PC-3 (cell line): ENCODE results near the gene TSTD1. TPM values are rescaled to one million over a fixed set of nuclear protein-coding genes. Genes with fewer than 3 reads are reported as not detected.
"Not testable (repeated sequence)": the region's sequence is repeated elsewhere in the genome, so short reads cannot be mapped to it uniquely, and the experiment has no call there.

Source experiments
- ATAC-seq: fragments of 200-7000 bp; cut with Tn5 transposase; 2 replicates; pipeline ENCODE4 v1.9.1; 2020; ENCODE audit warnings: mild to moderate bottlenecking, moderate library complexity
- BruUV-seq: library from RNA; stranded (reverse); fragments of 400-500 nt; replicated peaks from 2 replicates; lab custom pipeline; 2021; lab: Mats Ljungman, UMichigan
- CTCF ChIA-PET: fragments of 300-600 bp; sonication (Branson Sonifier 250); formaldehyde crosslinking; loops from one replicate; lab custom pipeline; 2022; ENCODE audit warnings: antibody characterized with exemption; lab: Charles Lee
- POLR2A ChIA-PET: fragments of 300-600 bp; sonication (Branson Sonifier 250); formaldehyde crosslinking; loops from one replicate; lab custom pipeline; 2022; ENCODE audit warnings: antibody characterized with exemption; ENCODE audit not compliant: unreplicated experiment; lab: Charles Lee
- DNase-seq: peaks from one replicate; pipeline ENCODE4 v3.0.0-alpha.2; 2015
- H2AFZ ChIP-seq: fragments of 300-600 bp; sonication (generic); 2 replicates; pipeline ENCODE4 v1.6.0; 2016; ENCODE audit warnings: antibody characterized with exemption, low read length
- H3F3A ChIP-seq: fragments of 300-600 bp; sonication (generic); one replicate; pipeline ENCODE4 v1.6.0; 2017; ENCODE audit warnings: antibody characterized with exemption, low read length, control low read depth, mild to moderate bottlenecking; ENCODE audit not compliant: unreplicated experiment
- H3K27ac ChIP-seq: fragments of 300-600 bp; sonication (generic); 2 replicates; pipeline ENCODE4 v1.5.1; 2016; ENCODE audit warnings: mild to moderate bottlenecking, low read length
- H3K27me3 ChIP-seq: fragments of 300-600 bp; sonication (generic); 2 replicates; pipeline ENCODE4 v1.6.1; 2016; ENCODE audit warnings: low read length, mixed read lengths
- H3K36me3 ChIP-seq: fragments of 300-600 bp; sonication (generic); 2 replicates; pipeline ENCODE4 v1.6.1; 2016; ENCODE audit warnings: low read depth, mixed run types, low read length, mixed read lengths
- H3K4me1 ChIP-seq: fragments of 300-600 bp; sonication (generic); 2 replicates; pipeline ENCODE4 v1.5.1; 2016; ENCODE audit warnings: low read length; ENCODE audit not compliant: insufficient read depth
- H3K4me2 ChIP-seq: fragments of 300-600 bp; sonication (generic); 2 replicates; pipeline ENCODE4 v1.6.0; 2016; ENCODE audit warnings: low read length
- H3K4me3 ChIP-seq: fragments of 300-600 bp; sonication (generic); 2 replicates; pipeline ENCODE4 v1.5.1; 2016; ENCODE audit warnings: mild to moderate bottlenecking, low read length, mixed read lengths
- H3K79me2 ChIP-seq: fragments of 300-600 bp; sonication (generic); 2 replicates; pipeline ENCODE4 v1.6.1; 2017; ENCODE audit warnings: low read length, mixed read lengths
- H3K9ac ChIP-seq: fragments of 300-600 bp; sonication (generic); 2 replicates; pipeline ENCODE4 v1.6.0; 2016; ENCODE audit warnings: mild to moderate bottlenecking, low read length
- H3K9me2 ChIP-seq: fragments of 300-600 bp; sonication (generic); replicated peaks from 2 replicates; pipeline ENCODE4 v1.6.1; 2016; ENCODE audit warnings: mixed run types, low read length, mixed read lengths
- H3K9me3 ChIP-seq: fragments of 300-600 bp; sonication (generic); 2 replicates; pipeline ENCODE4 v1.6.1; 2016; ENCODE audit warnings: low read length, mixed read lengths
- H4K20me1 ChIP-seq: fragments of 300-600 bp; sonication (generic); 2 replicates; pipeline ENCODE4 v1.6.1; 2016; ENCODE audit warnings: low read length, mixed read lengths
- EZH2 ChIP-seq: fragments of 300-600 bp; sonication (generic); IDR thresholded peaks from one replicate; pipeline ENCODE4 v1.6.1; 2017; ENCODE audit warnings: antibody characterized with exemption, mild to moderate bottlenecking, low read length; ENCODE audit not compliant: unreplicated experiment
- EZH2phosphoT487 ChIP-seq: fragments of 300-600 bp; sonication (generic); IDR thresholded peaks from 2 replicates; pipeline ENCODE4 v1.6.1; 2018; ENCODE audit warnings: mild to moderate bottlenecking, antibody characterized with exemption, low read length, borderline replicate concordance
- intact Hi-C: fragments of 100-400 bp; cut with micrococcal nuclease; formaldehyde crosslinking; loops from 2 replicates; pipeline ENCODE4 v1.9.0; 2023
- total RNA-seq: library from RNA; depleted of rRNA; stranded (reverse); fragments of >200 nt; gene quantifications from 2 replicates; pipeline ENCODE4 v1.2.3, GENCODE V29; 2014
- TF ChIP-seq, protein P1 (sequence below): fragments of 300-600 bp; sonication (generic); conservative IDR thresholded peaks from 2 replicates; pipeline ENCODE4 v1.5.1; 2017; ENCODE audit warnings: antibody characterized with exemption, low read depth, mild to moderate bottlenecking, low read length

TSTD1 gene
- total RNA-seq, 1 experiment from 2014 or later: 16.5 TPM

DNA sequence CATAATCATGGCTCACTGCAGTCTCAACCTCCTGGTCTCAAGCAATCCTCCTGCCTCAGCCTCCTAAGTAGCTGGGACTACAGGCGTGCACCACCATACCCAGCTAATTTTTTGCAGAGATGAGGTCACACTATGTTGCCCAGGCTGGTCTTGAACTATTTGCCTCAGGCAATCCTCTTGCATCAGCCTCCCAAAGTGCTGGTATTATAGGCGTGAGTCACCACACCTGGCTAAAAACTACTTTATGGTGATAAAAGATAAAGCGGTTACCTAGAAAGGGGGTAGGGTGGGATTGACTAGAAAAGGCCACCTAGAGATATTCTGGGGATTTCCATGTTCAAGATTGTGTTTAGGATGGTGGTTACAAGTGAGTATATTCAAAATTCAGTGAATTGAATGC, 5.0 kb downstream of the TSTD1 start:
- Histone ChIP-seq H3K79me2 (no peaks in the 10 kb centered on the region), H3K27ac (no peak overlapping the region), H3K9me3 (no peaks in the 10 kb centered on the region), H3K9me2 (no peaks in the 10 kb centered on the region), H3K4me2 (no peak overlapping the region), H3K36me3 (no peaks in the 10 kb centered on the region), H3K4me3 (no peak overlapping the region), H3F3A (no peaks in the 10 kb centered on the region), H4K20me1 (no peaks in the 10 kb centered on the region), H2AFZ (no peak overlapping the region), H3K4me1 (peaks cover 12% of the 10 kb centered on the region), H3K9ac (no peak overlapping the region), H3K27me3 (no peaks in the 10 kb centered on the region)
- DNase-seq (peak; percentile 83), ATAC-seq (peak; percentile 58)
- ChIA-PET CTCF (no interaction called here), POLR2A (no interaction called here)
- intact Hi-C loops: no loop called here
- TF ChIP-seq EZH2 (no peak), EZH2phosphoT487 (no peak)
- TF ChIP-seq, protein P1, sequence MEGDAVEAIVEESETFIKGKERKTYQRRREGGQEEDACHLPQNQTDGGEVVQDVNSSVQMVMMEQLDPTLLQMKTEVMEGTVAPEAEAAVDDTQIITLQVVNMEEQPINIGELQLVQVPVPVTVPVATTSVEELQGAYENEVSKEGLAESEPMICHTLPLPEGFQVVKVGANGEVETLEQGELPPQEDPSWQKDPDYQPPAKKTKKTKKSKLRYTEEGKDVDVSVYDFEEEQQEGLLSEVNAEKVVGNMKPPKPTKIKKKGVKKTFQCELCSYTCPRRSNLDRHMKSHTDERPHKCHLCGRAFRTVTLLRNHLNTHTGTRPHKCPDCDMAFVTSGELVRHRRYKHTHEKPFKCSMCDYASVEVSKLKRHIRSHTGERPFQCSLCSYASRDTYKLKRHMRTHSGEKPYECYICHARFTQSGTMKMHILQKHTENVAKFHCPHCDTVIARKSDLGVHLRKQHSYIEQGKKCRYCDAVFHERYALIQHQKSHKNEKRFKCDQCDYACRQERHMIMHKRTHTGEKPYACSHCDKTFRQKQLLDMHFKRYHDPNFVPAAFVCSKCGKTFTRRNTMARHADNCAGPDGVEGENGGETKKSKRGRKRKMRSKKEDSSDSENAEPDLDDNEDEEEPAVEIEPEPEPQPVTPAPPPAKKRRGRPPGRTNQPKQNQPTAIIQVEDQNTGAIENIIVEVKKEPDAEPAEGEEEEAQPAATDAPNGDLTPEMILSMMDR: no peak
- no TSS peak for BruUV-seq

DNA sequence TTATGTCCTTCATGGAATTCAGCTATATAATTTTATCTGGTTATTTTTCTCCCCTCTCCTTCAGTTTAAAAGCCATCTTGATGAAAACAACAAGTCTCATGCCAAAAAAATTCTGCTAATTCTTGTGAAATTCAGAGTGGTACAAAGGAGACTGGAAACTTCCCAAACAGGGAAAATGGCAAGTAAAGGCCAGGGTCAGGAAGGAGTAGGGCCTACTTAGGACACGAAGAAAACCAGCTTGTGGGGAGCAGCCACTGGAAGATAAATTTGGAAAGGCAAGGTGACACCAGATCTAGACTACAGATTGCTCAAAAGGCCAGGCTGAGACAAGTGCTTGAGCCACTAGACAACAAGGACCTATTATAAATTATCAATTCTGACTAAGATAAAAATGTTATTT, 6.4 kb downstream of the TSTD1 start:
- Histone ChIP-seq H3K27ac (peak overlapping the region; percentile 21), H3F3A (no peaks in the 10 kb centered on the region), H3K9me3 (0 out of 2 replicates have a peak, but pooled peaks cover 5% of the 10 kb centered on the region), H3K36me3 (0 out of 2 replicates have a peak, but pooled peaks cover 3% of the 10 kb centered on the region), H3K4me3 (no peak overlapping the region), H3K27me3 (no peaks in the 10 kb centered on the region), H3K4me1 (peaks cover 12% of the 10 kb centered on the region), H3K9ac (no peak overlapping the region), H3K79me2 (no peaks in the 10 kb centered on the region), H4K20me1 (no peaks in the 10 kb centered on the region), H3K4me2 (no peak overlapping the region), H2AFZ (no peak overlapping the region), H3K9me2 (no peaks in the 10 kb centered on the region)
- CTCF ChIA-PET: no interaction called here
- intact Hi-C loops: no loop called here
- TF ChIP-seq EZH2 (no peak), EZH2phosphoT487 (no peak)
- TF ChIP-seq, protein P1: no peak
- BruUV-seq: no TSS peak
- DNase-seq (no peak), ATAC-seq (no peak)
- POLR2A ChIA-PET: no interaction called here

GRCh38 chr1:161031874-161032273, 6.9 kb downstream of the TSTD1 start:
- H3K9me3 ChIP-seq: 0 out of 2 replicates have a peak, but pooled peaks cover 5% of the 10 kb centered on the region
- H4K20me1 ChIP-seq: no peaks in the 10 kb centered on the region
- H3K4me1 ChIP-seq: peaks cover 12% of the 10 kb centered on the region
- no peak for DNase-seq
- H3K9ac ChIP-seq: no peak overlapping the region
- intact Hi-C loops: no loop called here
- H3K79me2 ChIP-seq: no peaks in the 10 kb centered on the region
- POLR2A ChIA-PET: no interaction called here
- no peaks in the 10 kb centered on the region for H3K9me2 ChIP-seq
- H3K4me3 ChIP-seq: no peak overlapping the region
- H3K27ac ChIP-seq: no peak overlapping the region
- ATAC-seq: no peak
- H3K36me3 ChIP-seq: 0 out of 2 replicates have a peak, but pooled peaks cover 3% of the 10 kb centered on the region
- H3F3A ChIP-seq: no peaks in the 10 kb centered on the region
- H3K4me2 ChIP-seq: no peak overlapping the region
- no peaks in the 10 kb centered on the region for H3K27me3 ChIP-seq
- CTCF ChIA-PET: no interaction called here
- no TSS peak for BruUV-seq
- no peak overlapping the region for H2AFZ ChIP-seq
- TF ChIP-seq EZH2 (no peak), EZH2phosphoT487 (no peak)
- TF ChIP-seq, protein P1: no peak

GRCh38 chr1:161029466-161029865, 9.3 kb downstream of the TSTD1 start:
- BruUV-seq, ATAC-seq, DNase-seq, H3F3A ChIP-seq, H3K4me3 ChIP-seq, H3K9ac ChIP-seq, H3K4me2 ChIP-seq, POLR2A ChIA-PET, H3K79me2 ChIP-seq, H3K27ac ChIP-seq, H3K36me3 ChIP-seq, CTCF ChIA-PET, H4K20me1 ChIP-seq, H2AFZ ChIP-seq, H3K27me3 ChIP-seq, H3K9me2 ChIP-seq, H3K9me3 ChIP-seq: not testable (repeated sequence)
- intact Hi-C loops: loop anchor here (10.0 kb wide), 1 partner anchor 85 kb away; the partner anchor contains the start of genes NIT1 and PFDN2
- H3K4me1 ChIP-seq: peaks cover 18% of the 10 kb centered on the region
